MCF 10A (cell line): Measurements from ENCODE around the gene COX19. TPM values are rescaled to one million over a fixed set of nuclear protein-coding genes. Genes with fewer than 3 reads are reported as not detected.
"Not testable (repeated sequence)": the region's sequence is repeated elsewhere in the genome, so short reads cannot be mapped to it uniquely, and the experiment has no call there.

Source experiments
- BruUV-seq: library from RNA; stranded (reverse); fragments of 400-500 nt; replicated peaks from 2 replicates; lab custom pipeline; 2021; lab: Mats Ljungman, UMichigan
- CTCF ChIA-PET: fragments of 300-600 bp; sonication (Branson Sonifier 250); formaldehyde crosslinking; extraction: SDS; loops from one replicate; lab custom pipeline; 2021; ENCODE audit warnings: antibody characterized with exemption, inconsistent platforms; lab: Yijun Ruan, JAX
- POLR2A ChIA-PET: fragments of 300-600, 350-650 bp; sonication (Branson Sonifier 250); formaldehyde crosslinking; extraction: SDS; loops from one replicate; lab custom pipeline; 2020; ENCODE audit warnings: antibody characterized with exemption, inconsistent platforms; lab: Yijun Ruan, JAX
- DNase-seq: peaks from one replicate; pipeline ENCODE4 v3.0.0-alpha.2; 2018; ENCODE audit not compliant: unreplicated experiment
- H3K27ac Mint-ChIP-seq: one replicate; pipeline ENCODE4 v1.8.0; 2022; ENCODE audit warnings: mild to moderate bottlenecking, low read depth, mixed read lengths; ENCODE audit not compliant: unreplicated experiment
- H3K27me3 Mint-ChIP-seq: one replicate; pipeline ENCODE4 v1.8.0; 2022; ENCODE audit warnings: mixed read lengths; ENCODE audit not compliant: insufficient read depth, unreplicated experiment
- H3K36me3 Mint-ChIP-seq: one replicate; pipeline ENCODE4 v1.8.0; 2022; ENCODE audit warnings: mild to moderate bottlenecking, moderate library complexity, mixed read lengths; ENCODE audit not compliant: insufficient read depth, unreplicated experiment
- H3K4me1 Mint-ChIP-seq: one replicate; pipeline ENCODE4 v1.8.0; 2022; ENCODE audit warnings: mixed read lengths; ENCODE audit not compliant: insufficient read depth, unreplicated experiment
- H3K4me3 Mint-ChIP-seq: one replicate; pipeline ENCODE4 v1.8.0; 2022; ENCODE audit warnings: mild to moderate bottlenecking, moderate library complexity, mixed read lengths; ENCODE audit not compliant: unreplicated experiment
- H3K9me3 Mint-ChIP-seq: one replicate; pipeline ENCODE4 v1.8.0; 2022; ENCODE audit warnings: mixed read lengths; ENCODE audit not compliant: unreplicated experiment
- CTCF ChIP-seq: fragments of 200-600 bp; IDR thresholded peaks from one replicate; pipeline ENCODE4 v1.8.0; 2022; ENCODE audit warnings: antibody characterized with exemption, mild to moderate bottlenecking; ENCODE audit not compliant: unreplicated experiment
- intact Hi-C: fragments of 100-400 bp; cut with micrococcal nuclease; formaldehyde crosslinking; loops from 2 replicates; pipeline ENCODE4 v1.14.1; 2022
- total RNA-seq: library from RNA; stranded (reverse); gene quantifications from 2 replicates; pipeline ENCODE4 v1.2.3, GENCODE V29; 2022

Gene COX19
- total RNA-seq, 1 experiment from 2014 or later: 16.5 TPM

- intact Hi-C loops: no loop called here
- no peak for DNase-seq
- H3K27ac Mint-ChIP-seq: no peak overlapping the region
- no peaks in the 10 kb centered on the region for H3K4me1 Mint-ChIP-seq
- ChIA-PET CTCF (no interaction called here), POLR2A (no interaction called here)
- H3K4me3 Mint-ChIP-seq: no peak overlapping the region
- H3K36me3 Mint-ChIP-seq: peaks cover 30% of the 10 kb centered on the region
- no peaks in the 10 kb centered on the region for H3K9me3 Mint-ChIP-seq
- no peaks in the 10 kb centered on the region for H3K27me3 Mint-ChIP-seq
- no TSS peak for BruUV-seq
- TF ChIP-seq CTCF: no peak
Measured at GRCh38 chr7:962401-963081, 12.8 kb downstream of the COX19 start.

GRCh38 chr7:961546-962400 is 13.6 kb downstream of the COX19 start:
- Mint-ChIP-seq H3K27me3 (no peaks in the 10 kb centered on the region), H3K27ac (no peak overlapping the region)

GRCh38 chr7:960972-961371 is 14.4 kb downstream of the COX19 start:
- BruUV-seq, H3K27ac Mint-ChIP-seq, H3K4me1 Mint-ChIP-seq, DNase-seq, intact Hi-C loops, H3K27me3 Mint-ChIP-seq, CTCF ChIA-PET, H3K4me3 Mint-ChIP-seq, H3K9me3 Mint-ChIP-seq: not testable (repeated sequence)
- peaks cover 28% of the 10 kb centered on the region for H3K36me3 Mint-ChIP-seq
- POLR2A ChIA-PET: interaction anchor here (0.6 to 1.9 kb wide), 3 partner anchors 12 to 109 kb away, joined by 3 to 5 read pairs (median 4); partner anchors contain the start of gene COX19

More at GRCh38 chr7:961546-962400, 13.6 kb downstream of the COX19 start:
- peaks cover 24% of the 10 kb centered on the region for H3K36me3 Mint-ChIP-seq
- no peak for DNase-seq
- POLR2A ChIA-PET: interaction anchor here (0.6 to 1.9 kb wide), 2 partner anchors 14 to 110 kb away, joined by 3 to 5 read pairs; partner anchors contain the start of gene COX19
- CTCF ChIA-PET: no interaction called here
- H3K4me1 Mint-ChIP-seq: no peaks in the 10 kb centered on the region
- no peaks in the 10 kb centered on the region for H3K9me3 Mint-ChIP-seq
- H3K4me3 Mint-ChIP-seq: no peak overlapping the region
- BruUV-seq: no TSS peak
- TF ChIP-seq CTCF: no peak
- intact Hi-C loops: no loop called here

GRCh38 chr7:960269-960871 is 15.0 kb downstream of the COX19 start:
- Mint-ChIP-seq H3K36me3 (peaks cover 29% of the 10 kb centered on the region), H3K27ac (no peak overlapping the region), H3K27me3 (no peaks in the 10 kb centered on the region), H3K4me1 (no peaks in the 10 kb centered on the region), H3K4me3 (no peak overlapping the region), H3K9me3 (no peaks in the 10 kb centered on the region)
- DNase-seq: no peak
- BruUV-seq: no TSS peak
- no peak for TF ChIP-seq CTCF
- POLR2A ChIA-PET: interaction anchor here (1.4 to 1.9 kb wide), 2 partner anchors 11 to 15 kb away, joined by 4 to 5 read pairs; partner anchors contain the start of gene COX19
- CTCF ChIA-PET: interaction anchor here (0.9 kb wide), 1 partner anchor 51 kb away, joined by 4 read pairs; no protein-coding TSS in a partner anchor
- intact Hi-C loops: no loop called here

GRCh38 chr7:959740-960139 is 15.6 kb downstream of the COX19 start:
- H3K4me1 Mint-ChIP-seq, H3K9me3 Mint-ChIP-seq, H3K27ac Mint-ChIP-seq, H3K4me3 Mint-ChIP-seq, BruUV-seq, intact Hi-C loops, DNase-seq, H3K27me3 Mint-ChIP-seq: not testable (repeated sequence)
- H3K36me3 Mint-ChIP-seq: peaks cover 30% of the 10 kb centered on the region
- ChIA-PET CTCF (interaction anchor here (0.9 kb wide), 1 partner anchor 50 kb away, joined by 4 read pairs; no protein-coding TSS in a partner anchor), POLR2A (interaction anchor here (1.4 to 1.9 kb wide), 2 partner anchors 10 to 16 kb away, joined by 4 to 5 read pairs; partner anchors contain the start of gene COX19)
